GM12872 (cell line): ENCODE data around the gene BACE2.

Experiments
- TF ChIP-seq, protein P1 (sequence below): IDR thresholded peaks from 3 replicates; pipeline ENCODE4 v1.5.1; 2011; ENCODE audit warnings: low read depth, mild to moderate bottlenecking, low read length, moderate library complexity; ENCODE audit not compliant: insufficient read depth

BACE2 gene

DNA sequence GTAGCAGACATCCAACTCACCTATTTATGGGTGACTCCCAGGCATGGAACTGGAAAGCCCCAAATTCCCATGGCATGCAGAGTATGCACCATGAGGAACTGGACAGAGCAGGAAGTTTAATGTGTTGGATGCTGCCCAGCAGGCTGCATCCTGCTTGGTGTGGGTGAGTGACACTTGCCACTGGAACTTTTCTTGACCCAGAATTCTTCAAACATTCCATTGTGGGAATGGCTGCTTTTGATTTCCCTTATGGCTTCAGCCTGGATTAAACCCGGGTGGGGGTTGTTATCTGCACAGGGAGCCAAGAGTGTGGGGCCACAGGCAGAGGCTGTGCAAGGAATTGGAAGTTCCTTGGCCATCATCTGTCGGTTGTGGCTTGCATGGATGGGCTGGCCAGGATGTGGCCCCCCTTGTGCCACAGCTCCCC is 26.9 kb upstream of the BACE2 start:
- TF ChIP-seq, protein P1, sequence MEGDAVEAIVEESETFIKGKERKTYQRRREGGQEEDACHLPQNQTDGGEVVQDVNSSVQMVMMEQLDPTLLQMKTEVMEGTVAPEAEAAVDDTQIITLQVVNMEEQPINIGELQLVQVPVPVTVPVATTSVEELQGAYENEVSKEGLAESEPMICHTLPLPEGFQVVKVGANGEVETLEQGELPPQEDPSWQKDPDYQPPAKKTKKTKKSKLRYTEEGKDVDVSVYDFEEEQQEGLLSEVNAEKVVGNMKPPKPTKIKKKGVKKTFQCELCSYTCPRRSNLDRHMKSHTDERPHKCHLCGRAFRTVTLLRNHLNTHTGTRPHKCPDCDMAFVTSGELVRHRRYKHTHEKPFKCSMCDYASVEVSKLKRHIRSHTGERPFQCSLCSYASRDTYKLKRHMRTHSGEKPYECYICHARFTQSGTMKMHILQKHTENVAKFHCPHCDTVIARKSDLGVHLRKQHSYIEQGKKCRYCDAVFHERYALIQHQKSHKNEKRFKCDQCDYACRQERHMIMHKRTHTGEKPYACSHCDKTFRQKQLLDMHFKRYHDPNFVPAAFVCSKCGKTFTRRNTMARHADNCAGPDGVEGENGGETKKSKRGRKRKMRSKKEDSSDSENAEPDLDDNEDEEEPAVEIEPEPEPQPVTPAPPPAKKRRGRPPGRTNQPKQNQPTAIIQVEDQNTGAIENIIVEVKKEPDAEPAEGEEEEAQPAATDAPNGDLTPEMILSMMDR, result no peak

- TF ChIP-seq, protein P1, result no peak
These were observed 25.7 kb upstream of the BACE2 start for GRCh38 chr21:41142051-41142795.

- TF ChIP-seq, protein P1, result no peak
These were observed 24.2 kb upstream of the BACE2 start for GRCh38 chr21:41143596-41144325.

DNA sequence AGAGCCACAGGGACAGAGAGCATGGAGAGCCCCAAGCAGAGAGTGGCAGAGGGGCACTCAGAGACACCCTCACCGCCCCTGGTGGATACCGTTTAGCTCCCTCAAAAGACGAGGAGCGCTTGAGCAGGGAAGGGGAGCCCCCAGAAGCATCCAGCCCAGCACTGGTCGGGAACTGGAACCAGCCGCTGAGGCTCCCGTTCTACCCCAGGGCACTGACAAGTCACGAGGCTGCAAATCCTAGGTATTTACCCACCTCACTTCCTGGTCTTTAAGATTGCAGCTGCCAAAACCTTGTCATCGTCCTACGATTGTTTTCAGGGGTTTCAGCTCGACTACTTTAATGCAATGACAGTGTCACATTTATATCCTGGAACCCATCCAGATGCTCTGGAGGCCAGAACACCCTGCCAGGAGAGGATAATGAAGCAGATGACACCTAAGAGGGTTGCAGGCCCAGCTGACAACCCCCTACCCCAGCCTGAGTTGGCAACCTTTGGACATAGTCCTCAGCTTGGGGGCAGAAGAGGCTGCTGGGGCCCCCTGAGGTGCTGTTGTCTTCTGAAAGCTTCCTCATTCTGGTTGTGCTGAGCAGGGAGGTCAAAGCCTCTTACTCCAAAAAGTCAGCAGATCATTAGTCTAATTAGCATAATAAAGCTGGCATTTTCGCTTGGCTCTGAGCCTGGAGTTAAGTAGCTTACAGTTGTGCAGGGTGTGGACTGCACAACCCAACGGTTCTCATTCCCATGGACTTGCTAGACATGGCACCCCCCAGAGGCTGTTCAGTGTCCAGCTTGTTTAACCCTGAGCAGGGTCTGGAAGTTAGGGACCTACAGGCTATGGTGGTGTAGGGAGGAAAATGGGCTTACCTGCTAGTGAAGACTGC is 20.6 kb upstream of the BACE2 start:
- TF ChIP-seq, protein P1, result no peak

DNA sequence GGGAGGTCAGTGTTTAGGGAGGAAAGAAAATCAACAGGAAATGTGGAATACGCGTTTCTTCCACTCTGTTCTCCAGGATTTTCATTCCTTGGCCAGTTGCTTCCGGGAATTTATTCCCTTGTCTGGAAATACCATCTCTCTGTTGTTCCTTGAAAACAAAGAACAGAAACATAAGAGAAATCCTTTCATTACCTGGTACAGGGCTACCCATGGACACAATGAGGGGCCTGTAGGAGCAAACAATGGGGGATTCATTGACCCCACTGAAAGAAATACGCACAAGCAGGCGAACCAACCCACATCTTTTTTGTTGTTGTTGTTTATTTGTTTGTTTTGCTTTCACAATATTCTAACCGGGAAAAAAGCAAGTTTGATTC is 20.0 kb upstream of the BACE2 start:
- TF ChIP-seq, protein P1, result no peak

DNA sequence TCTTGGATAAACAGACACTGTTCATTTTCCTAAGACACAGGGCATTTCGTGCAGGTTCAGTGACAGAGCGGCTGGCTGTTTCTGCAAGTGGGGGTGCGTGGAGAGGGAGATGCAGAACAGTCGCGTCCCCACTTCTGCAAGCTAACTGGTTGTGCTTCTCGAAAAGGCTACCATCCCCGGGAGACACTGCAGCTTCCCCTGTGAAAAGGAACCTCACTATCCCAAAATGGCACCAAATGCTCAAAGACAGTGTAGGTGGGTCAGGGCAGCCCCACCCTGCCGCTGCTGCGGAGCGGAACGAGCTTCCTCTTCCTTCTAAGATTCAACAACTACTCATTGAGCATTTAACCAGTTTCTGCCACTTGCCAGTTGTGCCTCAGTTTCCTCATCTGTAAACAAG is 19.2 kb upstream of the BACE2 start:
- TF ChIP-seq, protein P1, result no peak

- TF ChIP-seq, protein P1, result no peak
These were observed 18.8 kb upstream of the BACE2 start for GRCh38 chr21:41149199-41149598.
